Natural killer cell (primary cell): ENCODE results near the gene COL23A1. TPM values are rescaled to one million over a fixed set of nuclear protein-coding genes. Genes with fewer than 3 reads are reported as not detected.

Experiments
- ATAC-seq, 3 donors: fragments of 150-1000 bp in 2 of 3; fragments of 200-7000 bp in 1 of 3; cut with Tn5 transposase; 1 replicate in 1 of 3; 2 replicates in 2 of 3; pipeline ENCODE4 v1.10.0; 2021; ENCODE audit warnings: mild to moderate bottlenecking in 2 of 3, moderate library complexity in 2 of 3
- DNase-seq, 2 donors: peaks; one replicate each; pipeline versions ENCODE4 v3.0.0 to v3.0.0-alpha.2; 2013 to 2021; ENCODE audit warnings: mixed read lengths in 1 of 2
- H3K27ac ChIP-seq: one replicate; pipeline ENCODE4 v1.5.1; 2013; ENCODE audit warnings: mild to moderate bottlenecking, low read length
- H3K27me3 ChIP-seq: one replicate; pipeline ENCODE4 v1.6.1; 2013; ENCODE audit warnings: low read length; ENCODE audit not compliant: control insufficient read depth, insufficient read depth
- H3K36me3 ChIP-seq: one replicate; pipeline ENCODE4 v1.6.1; 2013; ENCODE audit warnings: low read length; ENCODE audit not compliant: control insufficient read depth, insufficient read depth
- H3K4me1 ChIP-seq: one replicate; pipeline ENCODE4 v1.6.1; 2013; ENCODE audit warnings: low read length; ENCODE audit not compliant: control insufficient read depth, insufficient read depth
- H3K4me3 ChIP-seq: one replicate; pipeline ENCODE4 v1.5.1; 2013; ENCODE audit warnings: low read length
- H3K9me3 ChIP-seq: one replicate; pipeline ENCODE4 v1.6.1; 2013; ENCODE audit warnings: low read length; ENCODE audit not compliant: control insufficient read depth, insufficient read depth
- H3K27ac Mint-ChIP-seq, 2 donors: one replicate each; pipeline ENCODE4 v1.8.0; 2022; ENCODE audit warnings: mild to moderate bottlenecking in 2 of 2, mixed read lengths in 2 of 2, moderate library complexity in 1 of 2
- H3K27me3 Mint-ChIP-seq, 2 donors: one replicate each; pipeline ENCODE4 v1.8.0; 2022; ENCODE audit warnings: low read depth in 2 of 2, mixed read lengths in 2 of 2
- H3K36me3 Mint-ChIP-seq: one replicate; pipeline ENCODE4 v1.8.0; 2022; ENCODE audit warnings: mixed read lengths
- H3K4me1 Mint-ChIP-seq, 2 donors: one replicate each; pipeline ENCODE4 v1.8.0; 2022; ENCODE audit warnings: mixed read lengths in 2 of 2
- H3K4me3 Mint-ChIP-seq: one replicate; pipeline ENCODE4 v1.8.0; 2022; ENCODE audit warnings: mild to moderate bottlenecking, moderate library complexity, mixed read lengths
- H3K9me3 Mint-ChIP-seq, 2 donors: one replicate each; pipeline ENCODE4 v1.8.0; 2022; ENCODE audit warnings: mixed read lengths in 2 of 2
- WGBS: methylation state at CpG from one replicate; pipeline ENCODE4 v1.1.7; 2013; ENCODE audit warnings: missing lambda C conversion rate; ENCODE audit not compliant: insufficient coverage; 5-methylcytosine and 5-hydroxymethylcytosine counted together
- intact Hi-C: fragments of 100-400 bp; cut with micrococcal nuclease; formaldehyde crosslinking; loops from one replicate; pipeline ENCODE4 v1.14.2; 2022
- total RNA-seq, 4 donors: library from RNA; stranded (reverse); fragments of 120-200 nt in 1 of 4; gene quantifications; one replicate each; pipeline versions ENCODE4 v1.2.3 to v1.2.4, GENCODE V29; 2013 to 2022
- TF ChIP-seq, protein P1 (sequence below): fragments of 200-600 bp; IDR thresholded peaks from one replicate; pipeline ENCODE4 v1.8.0; 2022; ENCODE audit warnings: antibody characterized with exemption

COL23A1 gene
- total RNA-seq, 3 donors from 2014 or later (not counting 1 experiment from before 2014, with no cell fraction given) = 0.15 TPM; not detected in 2

DNA sequence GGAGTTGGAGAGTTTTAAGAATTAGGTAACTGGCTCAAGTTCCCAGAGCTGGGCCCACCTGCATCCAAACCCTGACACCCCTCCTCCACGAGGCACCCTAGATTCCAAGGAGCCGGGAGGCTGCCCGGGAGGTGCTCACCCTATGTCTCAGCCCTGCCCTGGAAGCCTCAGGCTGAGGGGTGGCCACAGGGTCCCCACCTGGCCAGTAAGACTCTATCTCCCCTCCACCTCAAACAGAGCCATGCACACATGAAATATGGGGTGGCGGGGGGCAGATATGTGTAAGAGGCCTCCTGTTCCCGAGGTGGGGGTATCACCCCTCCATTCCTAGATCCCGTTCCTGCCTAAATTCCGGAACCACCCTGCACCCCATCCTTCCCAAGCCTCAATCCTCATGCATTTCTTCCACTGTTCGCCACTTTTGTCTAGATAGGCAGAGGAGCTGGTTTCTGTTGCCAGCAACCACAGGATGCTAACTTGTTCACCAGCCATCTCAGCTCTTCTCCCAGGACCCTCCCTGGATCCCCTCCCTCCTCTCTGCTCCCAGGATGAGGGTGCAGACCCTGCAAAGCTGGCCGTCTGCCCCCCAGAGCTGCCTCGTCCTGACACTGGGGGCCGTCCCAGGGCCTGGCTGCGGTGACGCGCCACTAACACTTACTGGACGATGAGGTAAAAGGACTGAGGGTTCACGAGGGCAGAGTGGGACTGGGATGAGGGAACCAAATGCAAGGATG lies 44.1 kb downstream of the COL23A1 start:
- DNase-seq (no peak), ATAC-seq (no peak)
- H3K9me3 ChIP-seq = no peaks in the 10 kb centered on the region
- no peak overlapping the region for H3K27ac ChIP-seq
- no peaks in the 10 kb centered on the region for H3K27me3 ChIP-seq
- no peak overlapping the region for H3K4me3 ChIP-seq
- Mint-ChIP-seq H3K4me3 (no peak overlapping the region), H3K4me1 (peaks cover 0 to 5% of the 10 kb centered on the region in 2 donors), H3K27me3 (peaks cover 0 to 2% of the 10 kb centered on the region in 2 donors), H3K36me3 (no peaks in the 10 kb centered on the region), H3K27ac (no peak overlapping the region), H3K9me3 (no peaks in the 10 kb centered on the region)
- no peaks in the 10 kb centered on the region for H3K36me3 ChIP-seq
- WGBS = 86% methylated on average over 15 of the region's 16 CpGs
- no peaks in the 10 kb centered on the region for H3K4me1 ChIP-seq
- intact Hi-C loops = no loop called here
- TF ChIP-seq, protein P1, sequence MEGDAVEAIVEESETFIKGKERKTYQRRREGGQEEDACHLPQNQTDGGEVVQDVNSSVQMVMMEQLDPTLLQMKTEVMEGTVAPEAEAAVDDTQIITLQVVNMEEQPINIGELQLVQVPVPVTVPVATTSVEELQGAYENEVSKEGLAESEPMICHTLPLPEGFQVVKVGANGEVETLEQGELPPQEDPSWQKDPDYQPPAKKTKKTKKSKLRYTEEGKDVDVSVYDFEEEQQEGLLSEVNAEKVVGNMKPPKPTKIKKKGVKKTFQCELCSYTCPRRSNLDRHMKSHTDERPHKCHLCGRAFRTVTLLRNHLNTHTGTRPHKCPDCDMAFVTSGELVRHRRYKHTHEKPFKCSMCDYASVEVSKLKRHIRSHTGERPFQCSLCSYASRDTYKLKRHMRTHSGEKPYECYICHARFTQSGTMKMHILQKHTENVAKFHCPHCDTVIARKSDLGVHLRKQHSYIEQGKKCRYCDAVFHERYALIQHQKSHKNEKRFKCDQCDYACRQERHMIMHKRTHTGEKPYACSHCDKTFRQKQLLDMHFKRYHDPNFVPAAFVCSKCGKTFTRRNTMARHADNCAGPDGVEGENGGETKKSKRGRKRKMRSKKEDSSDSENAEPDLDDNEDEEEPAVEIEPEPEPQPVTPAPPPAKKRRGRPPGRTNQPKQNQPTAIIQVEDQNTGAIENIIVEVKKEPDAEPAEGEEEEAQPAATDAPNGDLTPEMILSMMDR = no peak

DNA sequence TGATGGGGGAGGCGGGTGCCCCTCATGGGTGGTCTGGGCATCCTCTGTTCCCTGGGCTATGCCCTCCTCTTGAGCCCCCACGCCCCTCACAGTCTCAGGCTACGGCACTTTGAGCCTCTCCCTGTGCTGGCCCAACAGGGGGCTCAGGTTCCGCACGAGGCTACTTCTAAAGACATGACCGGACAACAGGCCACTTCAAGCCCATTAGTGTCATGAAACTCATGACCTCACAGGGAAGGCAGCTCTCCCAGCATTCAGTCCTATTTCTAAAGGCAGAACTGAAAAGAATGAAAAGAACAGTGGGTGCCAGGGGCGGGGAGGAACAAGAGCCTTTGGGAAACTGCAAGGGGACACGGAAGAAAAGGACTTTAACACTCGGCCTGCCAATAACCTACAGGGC lies 45.0 kb downstream of the COL23A1 start:
- Mint-ChIP-seq H3K36me3 (no peaks in the 10 kb centered on the region), H3K9me3 (no peaks in the 10 kb centered on the region), H3K4me3 (no peak overlapping the region), H3K4me1 (peaks cover 0 to 5% of the 10 kb centered on the region in 2 donors), H3K27ac (no peak overlapping the region), H3K27me3 (peaks cover 0 to 2% of the 10 kb centered on the region in 2 donors)
- Histone ChIP-seq H3K9me3 (no peaks in the 10 kb centered on the region), H3K4me1 (no peaks in the 10 kb centered on the region), H3K36me3 (no peaks in the 10 kb centered on the region), H3K27me3 (no peaks in the 10 kb centered on the region), H3K4me3 (no peak overlapping the region), H3K27ac (no peak overlapping the region)
- no peak for DNase-seq
- 81% methylated on average over 9 of the region's 9 CpGs for WGBS
- TF ChIP-seq, protein P1 = no peak
- intact Hi-C loops = no loop called here
- no peak for ATAC-seq

DNA sequence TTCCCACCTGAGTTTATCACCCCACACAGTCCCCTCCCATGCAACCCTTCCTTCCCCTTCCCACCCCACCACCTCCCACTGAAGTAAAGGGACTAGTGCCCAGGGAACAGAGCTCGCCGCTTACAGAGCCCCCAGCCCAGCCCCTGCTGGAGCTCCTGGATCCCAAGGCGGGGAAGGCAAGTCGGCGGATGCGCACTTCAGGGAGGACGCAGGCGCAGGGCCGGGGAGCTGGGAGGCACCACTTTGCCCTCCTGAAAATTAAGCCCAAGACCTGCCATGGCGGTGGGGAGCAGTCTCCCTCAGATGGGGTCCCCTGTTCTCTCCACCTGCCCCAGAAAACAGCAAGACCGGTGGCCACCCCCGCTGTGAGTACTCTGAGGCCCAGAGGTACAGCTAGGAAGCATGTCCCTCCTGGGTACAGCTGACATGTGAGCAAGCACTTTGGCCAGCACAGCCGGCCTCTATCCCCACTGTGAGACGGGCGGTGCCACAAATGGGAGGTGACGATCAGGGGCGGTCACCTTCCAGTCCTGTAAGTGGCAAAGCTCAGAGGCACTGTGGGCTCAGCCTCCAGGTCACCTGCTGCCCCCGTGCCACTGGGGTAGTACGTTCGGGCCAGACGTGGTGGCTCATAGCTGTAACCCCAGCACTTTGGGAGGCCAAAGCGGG lies 45.9 kb downstream of the COL23A1 start:
- DNase-seq (no peak), ATAC-seq (no peak)
- Mint-ChIP-seq H3K27ac (no peak overlapping the region), H3K9me3 (no peaks in the 10 kb centered on the region), H3K36me3 (no peaks in the 10 kb centered on the region), H3K27me3 (peaks cover 0 to 2% of the 10 kb centered on the region in 2 donors), H3K4me1 (peaks cover 0 to 5% of the 10 kb centered on the region in 2 donors), H3K4me3 (no peak overlapping the region)
- WGBS = 91% methylated on average over 22 of the region's 22 CpGs
- intact Hi-C loops = no loop called here
- Histone ChIP-seq H3K36me3 (no peaks in the 10 kb centered on the region), H3K27ac (no peak overlapping the region), H3K4me3 (no peak overlapping the region), H3K27me3 (no peaks in the 10 kb centered on the region), H3K4me1 (no peaks in the 10 kb centered on the region), H3K9me3 (no peaks in the 10 kb centered on the region)
- TF ChIP-seq, protein P1 = no peak
